ENCODE results near the gene MOGAT3. TPM values are rescaled to one million over a fixed set of nuclear protein-coding genes. Genes with fewer than 3 reads are reported as not detected.

Gene MOGAT3
- total RNA-seq, 1 experiment from 2014 or later: 0.15 TPM

- peaks cover 2 to 8% of the 10 kb centered on the region in 2 experiments; a peak in 4 of 5 replicates for H3K9me3 Mint-ChIP-seq
- Histone ChIP-seq H3K14ac (ENCODE audit: insufficient read depth, low read length) (no peak overlapping the region), H3K27ac (ENCODE audit: insufficient read length, low read depth, low read length) (no peak overlapping the region), H3K79me2 (ENCODE audit: insufficient read depth, low read length) (no peaks in the 10 kb centered on the region), H2AFZ (ENCODE audit: low read length) (no peak overlapping the region), H2BK20ac (ENCODE audit: low read depth, low read length, poor library complexity, severe bottlenecking) (no peak overlapping the region), H3K4me2 (ENCODE audit: insufficient read depth, insufficient read length, low read length) (peak overlapping the region; percentile 64), H3T11ph (ENCODE audit: low read length) (no peak overlapping the region), H4K91ac (ENCODE audit: insufficient read length, low read depth, low read length) (no peak overlapping the region), H3K4ac (ENCODE audit: low read depth, low read length) (no peak overlapping the region), H2BK120ac (ENCODE audit: low read depth, low read length, poor library complexity, severe bottlenecking) (no peak overlapping the region), H3K9me3 (ENCODE audit: control insufficient read depth, low read depth, low read length) (no peaks in the 10 kb centered on the region), H3K4me1 (ENCODE audit: insufficient read depth, low read length) (no peaks in the 10 kb centered on the region; the same call in 1 of the 2 replicates), H4K20me1 (ENCODE audit: control insufficient read depth, insufficient read depth, insufficient read length) (no peaks in the 10 kb centered on the region), H3K27me3 (ENCODE audit: insufficient read depth, low read length) (no peaks in the 10 kb centered on the region; the same call in 1 of the 2 replicates), H3K79me1 (ENCODE audit: insufficient read depth, low read depth, low read length, poor library complexity, severe bottlenecking) (no peaks in the 10 kb centered on the region), H2AK5ac (ENCODE audit: insufficient read length, low read length) (no peak overlapping the region), H3K9ac (ENCODE audit: extremely low read depth, insufficient read length, low read length) (no peak overlapping the region), H2BK12ac (ENCODE audit: insufficient read length, low read depth, low read length) (no peak overlapping the region), H3K18ac (ENCODE audit: insufficient read length, low read depth, low read length) (no peak overlapping the region), H4K5ac (ENCODE audit: insufficient read length, low read depth, low read length) (no peak overlapping the region), H3K23me2 (ENCODE audit: insufficient read length, low read depth, low read length, poor library complexity, severe bottlenecking) (peaks cover 6% of the 10 kb centered on the region), H3K23ac (ENCODE audit: insufficient read length, low read depth, low read length) (no peak overlapping the region), H3K56ac (ENCODE audit: insufficient read length, low read depth, low read length) (no peak overlapping the region), H2BK15ac (ENCODE audit: low read depth, low read length) (no peak overlapping the region), H4K8ac (replicated peaks; ENCODE audit: insufficient read length, low read depth, low read length) (no peak overlapping the region), H2BK5ac (ENCODE audit: insufficient read length, low read length) (no peak overlapping the region)
- peak overlapping the region in 2 of 3 experiments; percentile 17 to 85; a peak in 2 of 7 replicates for H3K27ac Mint-ChIP-seq
- peaks cover 11% of the 10 kb centered on the region for H3K27me3 Mint-ChIP-seq (ENCODE audit: low read depth)
- H3K4me3 Mint-ChIP-seq: peak overlapping the region; percentile 74 to 89
- peaks cover 0 to 28% (median 24%) of the 10 kb centered on the region in 3 experiments; a peak in 4 of 7 replicates for H3K36me3 Mint-ChIP-seq (ENCODE audit: insufficient read depth in 1 of 3, low read depth in 3 of 3)
- no CpG with 5 or more reads among the region's 4 CpGs for WGBS (ENCODE audit: extremely low coverage, insufficient read length, low lambda C conversion rate)
- no peak for DNase-seq
- H3K4me1 Mint-ChIP-seq: peaks cover 30 to 42% of the 10 kb centered on the region in 2 experiments
- TF ChIP-seq, protein P1, sequence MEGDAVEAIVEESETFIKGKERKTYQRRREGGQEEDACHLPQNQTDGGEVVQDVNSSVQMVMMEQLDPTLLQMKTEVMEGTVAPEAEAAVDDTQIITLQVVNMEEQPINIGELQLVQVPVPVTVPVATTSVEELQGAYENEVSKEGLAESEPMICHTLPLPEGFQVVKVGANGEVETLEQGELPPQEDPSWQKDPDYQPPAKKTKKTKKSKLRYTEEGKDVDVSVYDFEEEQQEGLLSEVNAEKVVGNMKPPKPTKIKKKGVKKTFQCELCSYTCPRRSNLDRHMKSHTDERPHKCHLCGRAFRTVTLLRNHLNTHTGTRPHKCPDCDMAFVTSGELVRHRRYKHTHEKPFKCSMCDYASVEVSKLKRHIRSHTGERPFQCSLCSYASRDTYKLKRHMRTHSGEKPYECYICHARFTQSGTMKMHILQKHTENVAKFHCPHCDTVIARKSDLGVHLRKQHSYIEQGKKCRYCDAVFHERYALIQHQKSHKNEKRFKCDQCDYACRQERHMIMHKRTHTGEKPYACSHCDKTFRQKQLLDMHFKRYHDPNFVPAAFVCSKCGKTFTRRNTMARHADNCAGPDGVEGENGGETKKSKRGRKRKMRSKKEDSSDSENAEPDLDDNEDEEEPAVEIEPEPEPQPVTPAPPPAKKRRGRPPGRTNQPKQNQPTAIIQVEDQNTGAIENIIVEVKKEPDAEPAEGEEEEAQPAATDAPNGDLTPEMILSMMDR (conservative IDR thresholded peaks at IDR 0.05): no peak
These were observed 45.5 kb downstream of the MOGAT3 start for GRCh38 chr7:101155303-101155702.
